ENCODE results near the gene ZNF521.

DNA sequence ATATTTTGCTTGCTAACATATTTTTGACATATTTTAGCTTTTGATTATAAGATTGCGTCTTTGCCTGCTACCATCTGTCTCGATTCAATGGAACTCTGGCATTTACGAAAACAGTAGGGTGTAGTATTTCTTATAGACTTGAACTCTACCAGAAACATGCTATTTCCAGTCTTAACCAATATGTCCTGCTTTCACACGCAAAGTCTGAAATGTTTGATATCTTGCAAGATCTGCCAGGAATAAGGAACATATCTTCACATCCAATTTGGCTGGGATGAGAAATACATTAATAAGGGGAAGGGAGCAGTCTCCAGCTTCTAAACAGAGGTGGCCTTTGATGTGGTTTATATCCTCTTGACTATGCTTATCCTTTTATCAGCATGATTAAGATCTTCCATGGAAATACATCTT is 299.4 kb downstream of the ZNF521 start:
- TF ChIP-seq, protein P1, sequence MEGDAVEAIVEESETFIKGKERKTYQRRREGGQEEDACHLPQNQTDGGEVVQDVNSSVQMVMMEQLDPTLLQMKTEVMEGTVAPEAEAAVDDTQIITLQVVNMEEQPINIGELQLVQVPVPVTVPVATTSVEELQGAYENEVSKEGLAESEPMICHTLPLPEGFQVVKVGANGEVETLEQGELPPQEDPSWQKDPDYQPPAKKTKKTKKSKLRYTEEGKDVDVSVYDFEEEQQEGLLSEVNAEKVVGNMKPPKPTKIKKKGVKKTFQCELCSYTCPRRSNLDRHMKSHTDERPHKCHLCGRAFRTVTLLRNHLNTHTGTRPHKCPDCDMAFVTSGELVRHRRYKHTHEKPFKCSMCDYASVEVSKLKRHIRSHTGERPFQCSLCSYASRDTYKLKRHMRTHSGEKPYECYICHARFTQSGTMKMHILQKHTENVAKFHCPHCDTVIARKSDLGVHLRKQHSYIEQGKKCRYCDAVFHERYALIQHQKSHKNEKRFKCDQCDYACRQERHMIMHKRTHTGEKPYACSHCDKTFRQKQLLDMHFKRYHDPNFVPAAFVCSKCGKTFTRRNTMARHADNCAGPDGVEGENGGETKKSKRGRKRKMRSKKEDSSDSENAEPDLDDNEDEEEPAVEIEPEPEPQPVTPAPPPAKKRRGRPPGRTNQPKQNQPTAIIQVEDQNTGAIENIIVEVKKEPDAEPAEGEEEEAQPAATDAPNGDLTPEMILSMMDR (conservative IDR thresholded peaks at IDR 0.05), result no peak
- no peak for TF ChIP-seq EZH2 (IDR thresholded peaks at IDR 0.05; ENCODE audit: low read depth)

Data from PC-9 (cell line).